GM13977 (cell line): ENCODE results near the gene NTNG1.
"Not testable (repeated sequence)": the region's sequence is repeated elsewhere in the genome, so short reads cannot be mapped to it uniquely, and the experiment has no call there.

Experiments used
- DNase-seq: peaks from one replicate; pipeline ENCODE4 v3.0.0; 2012; ENCODE audit warnings: low spot score
- CTCF ChIP-seq: IDR thresholded peaks from 2 replicates; pipeline ENCODE4 v1.5.1; 2012; ENCODE audit warnings: mild to moderate bottlenecking, control low read depth; ENCODE audit not compliant: insufficient read depth; ENCODE audit errors: extremely low read depth, missing control alignments
- in situ Hi-C: fragments of 300-500 bp; cut with MboI; formaldehyde crosslinking; loops from one replicate; pipeline ENCODE4 v1.12.0; 2022; ENCODE audit warnings: low sequenced_read_pairs, low pct_unique_long_range_greater_than_20kb, mixed read lengths, inconsistent platforms; ENCODE audit not compliant: unreplicated experiment

The NTNG1 gene

DNA sequence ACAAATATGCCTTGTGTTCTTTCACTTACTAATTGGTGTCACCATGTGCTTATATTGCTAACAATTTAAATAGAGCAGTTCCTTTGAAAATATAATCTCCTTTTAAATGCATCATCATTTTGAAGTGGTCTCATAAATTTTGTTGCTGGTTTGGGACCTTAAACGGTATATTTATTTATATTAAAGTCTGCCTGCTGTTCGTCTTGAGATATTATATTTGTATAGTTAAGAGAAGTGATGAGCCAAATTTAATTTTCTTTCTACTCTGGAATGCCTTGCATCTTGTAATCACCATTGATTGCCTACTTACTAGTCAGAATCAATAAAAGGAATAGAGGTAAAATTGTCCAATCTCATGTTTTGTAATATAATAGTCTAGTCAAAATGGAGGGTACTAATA lies 91.6 kb downstream of the NTNG1 start:
- DNase-seq: no peak
- in situ Hi-C loops: no loop called here
- TF ChIP-seq CTCF: no peak

DNA sequence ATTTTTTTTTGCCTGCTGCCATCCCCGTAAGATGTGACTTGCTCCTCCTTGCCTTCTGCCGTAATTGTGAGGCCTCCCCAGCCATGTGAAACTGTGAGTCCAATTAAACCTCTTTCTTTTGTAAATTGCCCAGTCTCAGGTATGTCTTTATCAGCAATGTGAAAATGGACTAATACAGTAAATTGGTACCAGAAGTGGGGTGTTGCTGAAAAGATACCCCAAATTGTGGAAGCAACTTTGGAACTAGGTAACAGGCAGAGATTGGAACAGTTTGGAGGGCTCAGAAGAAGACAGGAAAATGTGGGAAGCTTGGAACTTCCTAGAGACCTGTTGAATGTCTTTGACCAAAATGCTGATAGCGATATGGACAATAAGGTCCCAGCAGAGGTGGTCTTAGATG lies 95.9 kb downstream of the NTNG1 start:
- in situ Hi-C loops, DNase-seq: not testable (repeated sequence)

GRCh38 chr1:107243461-107243860 lies 102.6 kb downstream of the NTNG1 start:
- in situ Hi-C loops: no loop called here

GRCh38 chr1:107244709-107245500 lies 104.1 kb downstream of the NTNG1 start:
- DNase-seq: no peak
- no peak for TF ChIP-seq CTCF
- in situ Hi-C loops: no loop called here

More at GRCh38 chr1:107243461-107243860, 102.6 kb downstream of the NTNG1 start:
- no peak for TF ChIP-seq CTCF
- no peak for DNase-seq

DNA sequence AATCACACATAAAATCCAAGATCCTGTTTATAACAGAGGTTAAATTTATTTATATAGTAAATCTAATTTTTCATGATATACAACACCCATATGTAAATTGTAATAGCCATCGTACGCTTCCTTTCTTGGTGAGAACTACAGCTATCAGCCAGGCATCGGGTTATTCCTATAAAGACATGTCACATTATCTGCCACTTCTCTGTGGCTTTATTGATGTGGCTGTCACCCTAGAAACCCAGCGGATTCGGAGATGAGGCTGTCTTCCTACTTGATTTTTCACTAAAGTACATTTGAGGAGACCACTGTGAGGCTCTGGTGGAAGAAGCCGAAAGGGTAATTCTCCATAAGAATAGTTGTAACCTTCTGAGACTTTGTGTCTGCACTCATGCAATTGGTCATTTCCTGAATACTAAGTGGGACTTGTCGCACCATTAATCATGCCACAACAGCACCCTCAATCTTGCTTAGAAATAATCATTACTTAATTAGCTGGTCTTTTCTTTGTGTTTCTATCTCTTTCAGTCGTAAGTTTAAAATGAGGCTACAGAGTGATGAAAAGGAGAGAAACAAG lies 106.0 kb downstream of the NTNG1 start:
- no peak for DNase-seq
- no peak for TF ChIP-seq CTCF
- in situ Hi-C loops: no loop called here

DNA sequence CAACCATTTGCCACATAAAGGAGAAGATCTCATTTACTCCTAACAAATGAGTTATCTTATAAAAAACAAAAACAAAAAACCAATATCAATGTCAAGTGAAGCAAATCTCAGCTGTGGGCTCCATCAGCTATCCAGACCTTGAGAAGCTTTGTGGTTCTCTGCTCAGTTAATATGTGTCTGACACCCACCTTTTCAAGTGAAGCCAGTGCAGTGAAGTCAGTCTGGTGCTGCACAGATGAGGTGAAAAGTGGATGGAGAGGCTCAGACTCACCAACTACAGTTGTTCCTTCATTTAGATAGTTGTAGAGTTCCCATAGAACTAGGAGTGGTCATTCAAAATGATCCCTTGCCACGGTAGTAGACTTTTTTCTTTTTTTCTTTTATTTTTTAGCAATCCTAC lies 106.8 kb downstream of the NTNG1 start:
- no peak for DNase-seq
- TF ChIP-seq CTCF: no peak
- in situ Hi-C loops: no loop called here

GRCh38 chr1:107250169-107250568 lies 109.3 kb downstream of the NTNG1 start:
- DNase-seq: no peak
- in situ Hi-C loops: no loop called here
- no peak for TF ChIP-seq CTCF
